Ecto neural progenitor cell (in vitro differentiated cells): ENCODE measurements around the gene CFAP410.

ENCODE experiments used
- DNase-seq: peaks from one replicate; pipeline ENCODE4 v3.0.0-alpha.2; 2018; ENCODE audit warnings: low spot score

CFAP410 gene

DNA sequence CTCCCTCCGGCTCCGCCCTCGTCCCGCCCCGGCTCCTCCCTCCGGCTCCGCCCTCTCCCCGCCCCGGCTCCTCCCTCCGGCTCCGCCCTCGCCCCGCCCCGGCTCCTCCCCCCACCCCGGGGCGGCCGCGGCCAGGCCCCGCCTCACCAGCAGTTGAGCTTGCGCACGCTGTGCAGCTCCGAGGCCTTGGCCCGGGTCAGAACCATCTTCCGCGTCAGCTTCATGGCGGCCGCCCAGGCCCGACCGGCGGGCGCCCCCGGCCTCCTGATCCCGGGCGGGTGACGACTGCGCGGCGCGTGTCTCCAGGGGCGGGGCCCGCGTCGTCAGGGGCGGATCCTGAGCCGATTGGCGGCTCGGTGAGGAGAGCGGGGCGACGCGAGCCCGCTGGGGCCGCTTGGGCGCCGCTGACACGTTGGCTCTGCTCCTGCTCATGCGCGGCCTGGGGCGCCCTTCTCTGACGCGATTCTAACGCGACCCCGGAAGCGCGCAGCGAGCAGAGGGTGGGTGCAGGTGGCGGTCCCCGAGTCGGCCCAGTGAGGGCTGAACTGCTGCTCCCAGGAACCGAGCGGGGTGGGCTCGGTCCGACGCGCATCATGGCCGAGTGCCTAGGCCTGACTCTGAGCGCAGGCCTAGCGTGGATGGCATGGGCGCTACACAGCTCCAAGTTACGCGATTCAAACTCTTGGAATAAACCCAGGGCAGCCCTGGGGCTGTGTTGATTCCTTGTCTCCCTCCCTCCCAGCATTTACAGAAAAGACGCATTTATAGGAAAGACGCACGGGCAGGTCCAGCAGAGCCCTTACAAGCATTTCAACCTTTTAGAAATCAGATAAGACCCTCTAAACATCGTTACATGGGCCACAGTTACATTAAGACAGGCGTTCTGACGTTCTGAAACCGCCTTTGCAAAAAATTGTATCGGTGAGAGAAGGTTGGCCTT lies at the start of gene CFAP410:
Gene CFAP410 (minus strand): TSS at position 420 of the 940 bp plus-strand sequence. CDS start 196 bp downstream, at position 224.
- peak; percentile 97 for DNase-seq

DNA sequence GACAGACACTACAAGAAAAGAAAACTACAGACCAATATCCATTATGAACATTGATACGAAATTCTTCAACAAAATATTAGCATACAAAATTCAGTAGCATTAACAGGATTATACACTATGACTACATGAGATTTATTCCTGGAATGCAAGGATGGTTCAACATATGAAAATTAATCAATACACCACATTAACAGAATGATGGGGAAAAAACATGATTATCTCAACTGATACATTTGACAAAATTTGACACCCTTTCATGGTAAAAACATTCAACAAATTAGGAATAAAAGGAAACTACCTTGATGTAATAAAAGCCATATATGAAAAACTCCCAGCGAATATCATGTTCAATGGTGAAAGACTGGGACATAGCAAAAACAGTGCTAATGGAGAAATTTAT lies 45.8 kb upstream of the CFAP410 start:
- DNase-seq: no peak

DNA sequence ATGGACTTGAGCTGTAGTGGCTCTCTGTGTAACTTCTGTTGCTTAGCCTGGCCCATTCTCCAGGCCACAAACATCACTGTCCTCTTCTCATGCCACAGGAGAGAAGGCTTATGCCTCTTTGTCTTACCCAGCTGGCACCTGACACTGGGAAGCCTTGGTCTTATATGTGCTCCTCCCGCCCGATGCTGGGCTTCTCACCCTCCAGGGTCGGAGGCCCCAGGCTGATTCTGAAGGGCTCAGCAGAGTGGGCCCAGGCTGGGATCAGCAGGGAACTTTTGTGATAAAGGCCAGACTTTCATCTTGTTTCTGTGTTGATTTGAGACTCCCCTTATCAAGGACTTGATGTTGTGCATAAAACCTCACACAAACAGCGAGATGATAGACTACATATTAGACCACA lies 44.0 kb upstream of the CFAP410 start:
- no peak for DNase-seq

DNA sequence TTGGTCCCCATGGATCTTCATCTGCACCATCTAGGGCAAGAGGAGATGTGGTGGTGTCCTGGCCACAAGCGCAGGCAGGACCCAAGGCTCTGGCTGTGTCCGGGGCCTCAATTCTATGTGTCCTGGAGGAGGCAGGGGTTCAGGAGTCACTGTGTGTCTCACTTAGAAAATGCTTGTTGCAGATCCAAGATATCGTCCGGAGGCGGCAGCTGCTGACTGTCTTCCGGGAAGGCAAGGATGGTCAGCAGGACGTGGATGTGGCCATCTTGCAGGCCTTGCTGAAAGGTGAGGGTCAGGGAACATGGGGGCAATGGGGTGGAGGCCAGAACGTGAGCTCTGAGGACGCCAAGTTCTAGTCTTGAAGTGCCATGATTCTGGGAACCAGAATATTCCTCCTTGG lies 43.3 kb upstream of the CFAP410 start:
- no peak for DNase-seq

DNA sequence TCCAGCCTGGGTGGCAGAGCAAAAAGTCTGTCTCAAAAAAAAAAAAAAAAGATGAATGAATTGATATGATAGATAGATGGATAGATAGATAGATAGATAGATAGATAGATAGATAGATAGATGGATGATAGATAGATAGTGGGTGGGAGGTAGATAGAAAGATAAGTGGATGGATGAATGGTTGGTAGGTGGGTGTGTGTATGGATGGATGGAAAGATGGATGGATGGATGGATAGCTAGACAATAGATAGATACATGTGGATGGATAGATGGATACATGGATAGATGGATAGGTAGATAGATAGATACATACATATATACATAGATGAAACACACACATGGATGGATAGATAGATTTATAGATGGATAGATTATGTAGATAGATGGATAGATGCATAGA lies 42.7 kb upstream of the CFAP410 start:
- DNase-seq: no peak

DNA sequence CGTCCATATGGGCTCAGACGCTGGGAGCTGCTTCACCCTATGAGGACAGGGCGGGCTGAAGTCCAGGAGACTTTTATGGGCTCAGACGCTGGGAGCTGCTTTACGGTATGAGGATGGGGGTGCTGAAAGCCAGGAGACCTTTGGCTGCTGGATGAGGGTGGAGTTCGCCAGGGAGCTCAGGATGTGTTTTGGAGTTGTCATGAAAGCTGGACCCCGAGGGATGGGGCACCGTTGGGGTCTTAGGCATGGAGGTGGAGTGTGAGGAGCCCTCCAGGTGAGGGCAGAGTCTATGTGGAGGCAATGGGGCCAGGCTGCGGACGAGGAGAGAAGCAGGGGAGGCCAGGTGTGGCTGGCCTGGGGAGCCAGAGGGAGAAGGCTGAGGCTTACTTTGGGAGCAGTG lies 41.7 kb upstream of the CFAP410 start:
- DNase-seq: peak; percentile 39

DNA sequence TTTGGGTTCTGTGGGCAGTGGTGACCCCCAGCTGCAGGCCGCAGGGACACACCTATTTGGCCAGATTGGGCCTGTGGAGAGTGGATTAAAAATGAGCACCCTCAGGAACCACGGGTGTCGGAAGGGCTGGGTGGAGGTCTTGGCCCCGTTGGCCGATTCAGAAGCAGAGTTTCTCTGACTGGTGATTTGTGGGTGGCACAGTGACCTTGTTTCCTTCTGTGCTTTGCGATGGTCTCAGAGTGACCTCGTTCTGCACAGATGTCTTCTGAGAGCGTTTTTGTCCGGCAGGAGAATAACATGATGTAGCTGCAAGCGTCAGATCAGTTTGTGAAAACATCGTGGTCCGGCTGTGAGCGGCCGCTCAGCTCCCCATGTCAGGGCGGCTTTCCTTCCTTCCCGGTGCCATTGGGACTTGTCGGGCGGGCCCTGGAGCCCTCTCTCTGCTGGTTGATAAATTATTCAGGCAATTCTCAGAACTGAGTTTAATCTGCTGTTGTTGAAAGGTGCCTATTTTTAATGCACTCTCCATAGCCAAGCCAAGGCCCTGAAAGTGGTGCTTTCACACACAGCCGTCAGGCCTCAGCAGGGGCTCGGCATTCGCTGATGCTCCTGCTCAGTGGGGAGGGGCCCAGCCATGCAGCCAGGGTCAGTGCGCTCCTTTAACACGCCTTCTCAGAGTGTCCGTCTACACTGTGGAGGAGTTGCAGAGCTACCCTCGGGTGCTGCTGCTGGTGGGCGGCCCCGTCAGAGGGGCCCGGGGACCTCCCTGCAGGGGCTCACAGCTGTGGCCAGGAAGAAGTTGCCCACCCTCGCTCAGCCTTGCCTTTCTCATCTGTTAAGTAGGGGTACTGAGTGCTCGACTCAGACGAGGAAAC lies 41.0 kb upstream of the CFAP410 start:
- DNase-seq: peak; percentile 48

DNA sequence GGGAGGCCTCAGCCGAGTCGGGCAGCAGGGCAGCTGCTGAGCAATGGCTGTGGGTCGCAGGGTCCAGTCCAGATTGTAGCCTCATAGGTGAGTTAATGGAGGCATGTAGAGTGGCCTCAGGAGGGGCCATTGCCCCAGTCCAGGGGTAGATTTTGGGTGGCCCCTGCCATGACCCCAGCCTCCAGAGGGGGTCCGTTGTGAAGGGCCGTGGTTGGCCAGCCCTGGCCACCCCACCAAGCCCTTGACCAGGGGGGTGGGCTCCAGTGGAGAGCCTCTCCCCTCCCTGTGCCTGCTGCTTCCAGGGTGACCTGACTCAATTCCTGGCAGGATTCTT lies 40.3 kb upstream of the CFAP410 start:
- no peak for DNase-seq

DNA sequence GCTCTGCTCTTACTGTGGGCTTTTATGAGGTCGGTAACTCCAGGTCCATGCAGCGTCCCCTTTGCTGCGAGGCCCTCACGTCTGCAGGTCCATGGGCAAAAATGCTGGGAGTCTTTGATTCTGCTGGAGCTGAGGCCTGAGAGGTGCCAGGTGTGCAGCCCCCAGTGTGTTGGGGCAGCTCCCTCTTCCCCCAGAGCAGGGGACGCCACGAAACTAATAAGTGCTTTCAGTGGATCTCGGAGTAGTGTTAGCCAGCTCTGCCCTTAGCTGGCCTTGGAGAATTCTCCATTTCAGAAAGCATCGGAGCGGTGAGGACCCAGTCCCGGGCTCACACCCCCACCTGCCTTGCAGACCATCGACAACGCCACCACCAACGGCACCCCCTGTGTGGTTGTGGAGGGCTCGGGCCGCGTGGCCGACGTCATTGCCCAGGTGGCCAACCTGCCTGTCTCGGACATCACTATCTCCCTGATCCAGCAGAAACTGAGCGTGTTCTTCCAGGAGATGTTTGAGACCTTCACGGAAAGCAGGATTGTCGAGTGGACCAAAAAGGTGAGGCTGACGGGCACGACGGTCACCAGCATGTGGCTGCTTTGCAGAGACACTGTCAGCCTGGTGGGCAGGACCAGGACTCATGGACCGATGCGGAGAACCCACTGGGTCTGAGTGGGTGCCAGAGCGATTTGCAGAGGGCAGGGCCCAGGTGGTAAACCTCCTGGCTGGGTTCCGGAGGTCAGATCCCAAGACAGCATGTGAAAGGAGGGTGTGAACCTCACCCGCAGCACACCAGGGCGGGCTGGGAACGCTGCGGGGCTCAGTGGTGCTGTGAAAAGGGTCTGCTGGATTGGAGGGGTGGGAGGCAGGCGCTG lies 39.7 kb upstream of the CFAP410 start:
- peak; percentile 45 for DNase-seq

DNA sequence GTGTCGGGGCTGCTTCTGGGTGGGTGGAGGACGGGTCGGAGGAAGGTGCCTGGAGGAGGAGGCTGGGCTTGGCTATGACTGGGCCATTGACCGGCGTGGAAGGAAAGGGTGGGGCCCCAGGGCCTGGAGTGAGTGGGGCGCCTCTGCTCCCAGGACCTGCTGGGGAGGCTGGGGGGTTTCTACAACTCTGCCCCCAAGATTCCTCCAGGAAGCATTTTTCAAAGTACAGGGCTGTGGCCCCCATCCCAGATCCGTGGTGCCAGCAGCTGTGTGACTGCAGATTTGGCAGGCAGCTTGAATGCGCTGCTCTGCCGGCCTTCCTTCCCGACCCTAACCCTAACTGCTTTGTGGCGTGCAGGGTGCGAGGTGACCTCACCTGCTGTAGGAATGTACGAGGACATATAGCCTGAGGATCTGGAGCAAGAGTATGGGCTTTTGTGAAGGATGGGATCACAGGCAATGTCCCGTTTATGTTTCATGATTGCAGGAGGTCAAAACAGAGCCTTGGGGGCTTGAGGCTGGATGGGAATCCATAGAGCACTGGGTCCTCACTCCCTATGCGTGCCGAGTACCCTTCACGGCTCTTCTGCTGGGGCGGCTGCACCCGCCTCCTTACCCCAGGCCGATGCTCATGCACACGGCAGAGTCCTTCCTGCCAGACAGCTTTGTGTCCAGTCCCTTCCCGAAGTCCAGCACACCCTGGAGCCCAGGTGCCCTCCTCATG lies 38.9 kb upstream of the CFAP410 start:
- peak; percentile 46 for DNase-seq

DNA sequence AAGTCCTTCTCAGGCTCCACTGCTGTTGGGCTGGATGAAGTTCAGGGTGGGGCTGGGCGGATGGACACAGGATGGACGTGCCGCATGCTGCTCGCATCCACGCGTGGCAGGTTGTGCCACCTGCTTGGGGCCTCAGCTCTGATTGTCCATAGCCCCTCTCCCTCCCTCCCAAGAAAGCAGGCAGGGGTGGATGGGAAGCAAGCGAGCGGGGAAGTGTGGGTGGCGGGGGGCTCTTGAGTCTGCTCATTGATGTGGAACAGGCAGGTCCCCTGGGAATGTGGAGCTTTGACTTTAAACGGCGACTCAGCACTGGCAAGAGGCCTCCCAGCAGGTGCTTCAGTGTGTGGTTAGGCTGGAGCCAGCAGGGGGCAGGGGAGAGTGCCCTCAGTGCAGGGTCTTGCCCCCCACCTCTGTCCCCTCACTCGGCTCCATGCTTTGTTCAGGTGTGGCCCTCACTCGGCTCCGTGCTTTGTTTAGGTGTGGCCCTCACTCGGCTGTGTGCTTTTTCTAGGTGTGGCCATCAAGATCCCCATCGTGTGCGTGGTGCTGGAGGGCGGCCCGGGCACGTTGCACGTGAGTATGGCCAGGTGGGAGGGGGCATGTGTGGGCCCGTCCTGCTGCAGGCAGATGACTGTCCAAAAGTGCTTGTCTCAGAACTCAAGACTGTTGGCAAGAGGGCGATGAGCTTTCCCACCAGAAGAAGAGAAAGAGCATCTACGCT lies 38.2 kb upstream of the CFAP410 start:
- DNase-seq: peak; percentile 52

DNA sequence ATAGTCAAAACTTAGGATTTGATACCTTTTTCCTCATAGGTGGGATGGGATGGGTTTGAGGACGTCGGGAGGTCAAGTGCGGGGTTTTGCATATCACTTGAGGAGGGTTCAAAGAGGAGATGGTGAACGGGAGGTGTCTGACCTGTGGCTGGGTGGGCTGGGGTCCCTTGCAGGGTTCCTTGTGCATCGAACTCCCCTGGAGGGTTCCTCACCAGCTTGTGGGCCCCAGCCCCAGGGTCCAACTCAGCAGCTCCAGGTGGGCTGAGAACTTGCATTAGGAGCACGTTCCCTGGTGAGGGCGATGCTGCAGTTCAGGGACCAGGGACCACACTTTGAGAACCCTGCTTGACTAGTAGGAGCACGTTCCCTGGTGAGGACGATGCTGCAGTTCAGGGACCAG lies 37.4 kb upstream of the CFAP410 start:
- DNase-seq: no peak

DNA sequence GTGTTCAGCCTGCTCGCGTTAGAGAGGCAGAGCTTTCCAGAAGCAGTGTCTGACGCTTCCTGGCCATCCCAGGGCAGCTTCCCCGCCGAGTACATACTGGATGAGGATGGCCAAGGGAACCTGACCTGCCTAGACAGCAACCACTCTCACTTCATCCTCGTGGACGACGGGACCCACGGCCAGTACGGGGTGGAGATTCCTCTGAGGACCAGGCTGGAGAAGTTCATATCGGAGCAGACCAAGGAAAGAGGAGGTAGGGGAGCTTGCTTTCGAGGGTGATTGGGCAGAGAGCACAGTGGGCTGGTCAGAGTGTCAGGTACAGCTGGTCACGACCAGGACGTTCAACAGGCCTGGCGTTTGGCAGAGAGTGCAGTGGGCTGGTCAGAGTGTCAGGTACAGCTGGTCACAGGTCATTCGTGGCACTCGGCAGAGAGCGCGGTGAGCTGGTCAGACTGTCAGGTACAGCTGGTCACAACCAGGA lies 36.6 kb upstream of the CFAP410 start:
- DNase-seq: peak; percentile 38

DNA sequence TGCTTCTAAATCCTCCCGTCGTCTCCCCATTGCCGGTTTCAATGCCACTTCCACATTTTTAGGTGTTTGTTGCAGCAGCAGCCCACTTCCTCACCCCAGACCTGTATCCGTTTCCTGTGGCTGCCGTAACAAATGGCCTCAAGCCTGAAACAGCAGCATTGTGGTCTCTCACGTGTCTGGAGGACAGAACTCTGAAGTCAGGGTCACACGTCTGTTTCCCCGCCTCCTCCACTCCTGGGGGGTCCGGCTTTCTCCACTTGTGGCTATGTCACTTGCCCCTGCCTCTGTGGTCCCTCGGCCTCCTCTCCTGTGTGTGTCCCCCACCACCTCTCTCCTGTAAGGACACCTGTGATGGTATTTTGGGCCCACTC lies 36.1 kb upstream of the CFAP410 start:
- no peak for DNase-seq

DNA sequence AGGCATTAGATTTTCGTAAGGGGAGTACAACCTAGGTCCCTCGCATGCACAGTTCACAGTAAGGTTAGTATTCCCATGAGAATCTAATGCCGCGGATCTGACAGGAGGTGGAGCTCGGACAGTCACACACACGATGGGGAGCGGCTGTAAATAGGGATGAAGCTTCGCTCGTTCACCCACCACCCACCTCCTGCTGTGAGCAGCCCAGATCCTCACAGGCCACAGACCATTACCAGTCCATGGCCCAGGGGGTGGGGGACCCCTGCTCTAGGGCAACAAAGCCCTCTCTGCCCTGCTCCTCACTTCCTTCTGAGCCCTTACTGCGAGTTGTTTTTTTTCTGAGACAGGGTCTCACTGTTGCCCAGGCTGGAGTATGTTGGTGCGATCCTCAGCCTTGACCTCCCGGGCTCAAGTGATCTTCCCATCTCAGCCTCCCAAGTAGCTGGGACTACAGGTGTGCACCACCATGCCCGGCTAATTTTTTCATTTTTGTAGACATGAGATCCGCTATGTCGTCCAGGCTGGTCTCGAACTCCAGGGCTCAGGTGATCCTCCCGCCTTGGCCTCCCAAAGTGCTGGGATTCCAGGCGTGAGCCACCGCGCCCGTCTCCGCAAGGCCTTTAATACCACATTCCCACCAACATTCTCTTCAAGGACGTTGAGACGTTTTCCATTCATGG lies 35.6 kb upstream of the CFAP410 start:
- DNase-seq: no peak

DNA sequence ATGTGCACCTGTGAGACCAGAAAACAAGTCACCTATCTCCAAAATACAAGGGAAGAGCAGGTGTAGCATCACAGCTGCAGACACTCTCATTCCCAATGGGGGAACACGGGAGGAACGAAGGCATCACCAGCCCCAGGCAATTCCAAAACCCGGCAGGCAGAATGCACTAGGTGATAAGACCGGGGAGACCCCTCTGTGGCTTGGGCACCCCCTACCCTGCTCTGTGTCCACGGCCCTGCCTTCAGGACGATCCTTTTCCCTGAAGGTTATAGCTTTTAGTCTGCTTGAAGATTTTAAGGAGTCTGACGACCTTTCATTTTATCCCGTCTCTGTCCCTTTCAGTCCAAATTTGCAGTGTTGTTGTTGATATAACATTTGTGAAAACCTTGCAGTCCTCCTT lies 33.4 kb upstream of the CFAP410 start:
- DNase-seq: no peak

DNA sequence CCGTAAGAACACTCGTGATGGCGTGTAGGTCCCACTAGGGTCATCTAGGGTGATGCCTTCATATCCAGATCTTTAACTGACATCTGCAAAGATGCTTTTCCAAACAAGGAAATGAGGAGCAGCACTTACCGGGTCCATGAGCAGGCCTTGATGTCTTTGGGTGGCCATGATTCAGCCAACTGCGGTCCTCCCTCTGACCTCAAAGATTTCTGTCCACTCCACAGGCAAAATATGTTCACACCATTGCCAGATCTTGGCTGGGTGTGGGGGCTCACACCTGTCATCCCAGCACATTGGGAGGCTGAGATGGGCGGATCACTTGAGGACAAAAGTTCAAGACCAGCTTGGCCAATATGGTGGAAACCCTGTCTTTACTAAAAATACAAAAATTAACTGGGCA lies 32.4 kb upstream of the CFAP410 start:
- DNase-seq: no peak

DNA sequence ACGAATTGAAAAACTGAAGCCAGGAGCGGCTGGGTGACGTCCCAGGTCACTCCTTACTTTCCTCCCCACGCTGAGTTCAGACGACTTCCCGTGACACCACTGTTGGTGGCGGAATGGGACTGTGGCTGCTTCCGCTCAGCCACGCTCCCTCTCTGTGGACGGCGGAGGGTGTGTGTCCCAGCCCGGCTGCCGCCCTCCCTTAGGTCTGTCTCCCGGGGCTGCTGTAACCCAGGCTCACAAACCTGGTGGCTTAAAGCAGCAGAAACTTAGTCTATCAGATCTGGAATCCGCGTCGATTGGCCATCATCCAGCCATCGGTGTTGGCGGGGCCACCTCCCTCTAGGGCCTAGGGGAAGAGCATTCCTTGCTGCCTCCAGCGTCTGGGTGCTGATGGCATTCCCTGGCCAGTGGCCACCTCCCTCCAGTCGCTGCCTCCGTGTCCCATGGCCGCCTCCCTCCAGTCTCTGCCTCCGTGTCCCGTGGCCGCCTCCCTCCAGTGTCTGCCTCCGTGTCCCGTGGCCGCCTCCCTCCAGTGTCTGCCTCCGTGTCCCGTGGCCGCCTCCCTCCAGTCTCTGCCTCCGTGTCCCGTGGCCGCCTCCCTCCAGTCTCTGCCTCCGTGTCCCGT lies 31.7 kb upstream of the CFAP410 start:
- no peak for DNase-seq

DNA sequence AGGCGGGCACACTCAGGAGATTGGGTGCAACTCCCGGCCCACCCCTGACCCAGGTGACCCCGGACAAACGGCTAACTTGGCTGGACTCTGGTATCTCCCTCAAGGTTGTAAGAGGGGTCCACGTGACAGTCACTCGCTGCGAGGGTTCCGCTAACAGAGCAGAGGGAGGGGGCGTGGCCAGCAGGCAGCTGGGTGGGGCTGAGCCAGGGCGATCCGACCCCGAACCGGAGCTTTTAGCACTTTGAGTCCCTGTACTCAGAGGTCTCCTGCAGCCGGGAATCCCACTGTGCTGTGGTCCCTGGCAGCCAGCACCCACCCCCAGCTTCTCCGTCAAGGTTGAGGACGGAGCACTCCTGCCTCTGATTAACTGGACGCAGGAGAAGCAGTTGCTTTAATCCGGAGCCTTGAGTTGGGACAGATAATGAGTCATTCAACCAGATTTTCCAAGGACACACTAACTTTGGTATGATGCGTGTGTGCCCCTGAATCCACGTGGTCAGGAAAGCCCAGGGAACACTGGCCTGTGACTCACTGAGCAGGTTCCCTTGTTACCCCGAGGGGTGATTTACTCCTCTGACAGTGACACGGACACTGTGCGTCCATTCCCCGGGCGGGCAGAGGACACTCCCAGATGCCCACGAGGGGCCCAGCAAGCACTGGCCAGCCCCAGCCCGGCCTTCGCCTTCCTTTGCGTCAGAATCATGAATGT lies 31.0 kb upstream of the CFAP410 start:
- peak; percentile 70 for DNase-seq
